ENCODE data around the gene DPRX. TPM values are rescaled to one million over a fixed set of nuclear protein-coding genes. Genes with fewer than 3 reads are reported as not detected.

DPRX gene
- total RNA-seq, 4 donors from 2014 or later = not detected

- intact Hi-C loops (cut with DNase I; ENCODE audit: low total_unique reads) (no loop called here), in situ Hi-C loops (cut with MboI; ENCODE audit: low pct_ligation_motif_present in 1 of 4, low pct_unique_long_range_greater_than_20kb in 1 of 4, low sequenced_read_pairs in 3 of 4) (no loop called here)
- WGBS, 2 donors (ENCODE audit: low coverage in 1 of 2) = 87 to 88% methylated on average over 5 to 15 of the region's 15 CpGs
- Histone ChIP-seq H3K36me3 (no peaks in the 10 kb centered on the region), H3K4me3 (no peak overlapping the region), H3K4me1 (no peaks in the 10 kb centered on the region), H3K27ac (no peak overlapping the region), H3K27me3 (no peaks in the 10 kb centered on the region), H3K9me3 (no peaks in the 10 kb centered on the region)
- TF ChIP-seq EP300 (IDR thresholded peaks at IDR 0.05; ENCODE audit: low read depth) = no peak
- TF ChIP-seq POLR2AphosphoS5 (IDR thresholded peaks at IDR 0.05) = no peak
- no peak for TF ChIP-seq POLR2A (IDR thresholded peaks at IDR 0.05)
- no peak for TF ChIP-seq CTCF (IDR thresholded peaks at IDR 0.05)
- no peak for DNase-seq
Measured at GRCh38 chr19:53606031-53606430, 25.8 kb upstream of the DPRX start.

- intact Hi-C loops (cut with DNase I; ENCODE audit: low total_unique reads) = no loop called here
- WGBS, 2 donors (ENCODE audit: low coverage in 1 of 2) = 91 to 93% methylated on average over 7 to 12 of the region's 12 CpGs
- in situ Hi-C loops (cut with MboI; ENCODE audit: low pct_ligation_motif_present in 1 of 4, low pct_unique_long_range_greater_than_20kb in 1 of 4, low sequenced_read_pairs in 3 of 4) = no loop called here
- no peak overlapping the region for H3K27ac ChIP-seq
- H3K4me1 ChIP-seq = no peaks in the 10 kb centered on the region
- no peaks in the 10 kb centered on the region for H3K36me3 ChIP-seq
- no peak for DNase-seq
- no peak overlapping the region for H3K4me3 ChIP-seq
- H3K27me3 ChIP-seq = no peaks in the 10 kb centered on the region
- TF ChIP-seq EP300 (IDR thresholded peaks at IDR 0.05; ENCODE audit: low read depth) = no peak
- TF ChIP-seq POLR2AphosphoS5 (IDR thresholded peaks at IDR 0.05) = no peak
- TF ChIP-seq CTCF (IDR thresholded peaks at IDR 0.05) = no peak
- no peak for TF ChIP-seq POLR2A (IDR thresholded peaks at IDR 0.05)
- H3K9me3 ChIP-seq = no peaks in the 10 kb centered on the region
Measured at GRCh38 chr19:53608381-53608780, 23.4 kb upstream of the DPRX start.

- Histone ChIP-seq H3K9me3 (peaks cover 0 to 5% of the 10 kb centered on the region in 2 donors), H3K36me3 (no peaks in the 10 kb centered on the region), H3K4me3 (no peak overlapping the region), H3K4me1 (no peaks in the 10 kb centered on the region), H3K27ac (no peak overlapping the region), H3K27me3 (no peaks in the 10 kb centered on the region)
- in situ Hi-C loops (cut with MboI; ENCODE audit: low pct_ligation_motif_present in 1 of 4, low pct_unique_long_range_greater_than_20kb in 1 of 4, low sequenced_read_pairs in 3 of 4) (no loop called here), intact Hi-C loops (cut with DNase I; ENCODE audit: low total_unique reads) (no loop called here)
- no peak for DNase-seq
- WGBS, 2 donors (ENCODE audit: low coverage in 1 of 2) = 62 to 66% methylated on average over 3 to 14 of the region's 14 CpGs
- TF ChIP-seq POLR2A (IDR thresholded peaks at IDR 0.05) = no peak
- TF ChIP-seq EP300 (IDR thresholded peaks at IDR 0.05; ENCODE audit: low read depth) = no peak
- no peak for TF ChIP-seq POLR2AphosphoS5 (IDR thresholded peaks at IDR 0.05)
- no peak for TF ChIP-seq CTCF (IDR thresholded peaks at IDR 0.05)
Measured at GRCh38 chr19:53612762-53613526, 18.9 kb upstream of the DPRX start.

GRCh38 chr19:53621885-53622740, 9.7 kb upstream of the DPRX start:
- Histone ChIP-seq H3K27ac (no peak overlapping the region), H3K4me3 (no peak overlapping the region), H3K9me3 (no peaks in the 10 kb centered on the region), H3K36me3 (no peaks in the 10 kb centered on the region), H3K27me3 (no peaks in the 10 kb centered on the region), H3K4me1 (no peaks in the 10 kb centered on the region)
- TF ChIP-seq CTCF (IDR thresholded peaks at IDR 0.05) (no peak), EP300 (IDR thresholded peaks at IDR 0.05; ENCODE audit: low read depth) (no peak), POLR2A (IDR thresholded peaks at IDR 0.05) (no peak), POLR2AphosphoS5 (IDR thresholded peaks at IDR 0.05) (no peak)
- in situ Hi-C loops (cut with MboI; ENCODE audit: low pct_ligation_motif_present in 1 of 4, low pct_unique_long_range_greater_than_20kb in 1 of 4, low sequenced_read_pairs in 3 of 4) = no loop called here
- intact Hi-C loops (cut with DNase I; ENCODE audit: low total_unique reads) = no loop called here
- WGBS, 2 donors (ENCODE audit: low coverage in 1 of 2) = 49 to 55% methylated on average over 4 to 8 of the region's 8 CpGs
- DNase-seq = no peak
